ENCODE results near the gene MUCL3.
"Not testable (repeated sequence)": the region's sequence is repeated elsewhere in the genome, so short reads cannot be mapped to it uniquely, and the experiment has no call there.

Gene MUCL3

GRCh38 chr6:30965140-30965601 lies 24.4 kb downstream of the MUCL3 start:
- H3K4me3 ChIP-seq (ENCODE audit: low read depth, low read length): no peak overlapping the region
- H3K27me3 ChIP-seq (ENCODE audit: control insufficient read depth, insufficient read depth, low read length): no peaks in the 10 kb centered on the region
- H3K9me3 ChIP-seq (ENCODE audit: control insufficient read depth, insufficient read depth, low read depth, low read length): no peaks in the 10 kb centered on the region
- H3K9ac ChIP-seq (ENCODE audit: low read length): no peak overlapping the region
- no peaks in the 10 kb centered on the region for H3K36me3 ChIP-seq (ENCODE audit: control insufficient read depth, insufficient read depth, low read length)
- H3K27ac ChIP-seq (ENCODE audit: low read depth, low read length): no peak overlapping the region
- H3K4me1 ChIP-seq (ENCODE audit: control insufficient read depth, insufficient read depth, low read length): no peaks in the 10 kb centered on the region

- Histone ChIP-seq H3K4me3 (ENCODE audit: low read depth, low read length) (no peak overlapping the region), H3K27me3 (ENCODE audit: control insufficient read depth, insufficient read depth, low read length) (no peaks in the 10 kb centered on the region), H3K36me3 (ENCODE audit: control insufficient read depth, insufficient read depth, low read length) (no peaks in the 10 kb centered on the region), H3K4me1 (ENCODE audit: control insufficient read depth, insufficient read depth, low read length) (no peaks in the 10 kb centered on the region), H3K27ac (ENCODE audit: low read depth, low read length) (no peak overlapping the region), H3K9me3 (ENCODE audit: control insufficient read depth, insufficient read depth, low read depth, low read length) (no peaks in the 10 kb centered on the region), H3K9ac (ENCODE audit: low read length) (no peak overlapping the region)
These were observed 25.4 kb downstream of the MUCL3 start for GRCh38 chr6:30966154-30966553.

GRCh38 chr6:30969171-30969570 lies 28.4 kb downstream of the MUCL3 start:
- not testable (repeated sequence) for H3K27me3 ChIP-seq (ENCODE audit: control insufficient read depth, insufficient read depth, low read length); H3K27ac ChIP-seq (ENCODE audit: low read depth, low read length); H3K9me3 ChIP-seq (ENCODE audit: control insufficient read depth, insufficient read depth, low read depth, low read length); H3K4me3 ChIP-seq (ENCODE audit: low read depth, low read length); H3K4me1 ChIP-seq (ENCODE audit: control insufficient read depth, insufficient read depth, low read length); H3K36me3 ChIP-seq (ENCODE audit: control insufficient read depth, insufficient read depth, low read length); H3K9ac ChIP-seq (ENCODE audit: low read length)

GRCh38 chr6:30970946-30971345 lies 30.2 kb downstream of the MUCL3 start:
- H3K27me3 ChIP-seq (ENCODE audit: control insufficient read depth, insufficient read depth, low read length): no peaks in the 10 kb centered on the region
- no peak overlapping the region for H3K4me3 ChIP-seq (ENCODE audit: low read depth, low read length)
- H3K9me3 ChIP-seq (ENCODE audit: control insufficient read depth, insufficient read depth, low read depth, low read length): no peaks in the 10 kb centered on the region
- no peaks in the 10 kb centered on the region for H3K36me3 ChIP-seq (ENCODE audit: control insufficient read depth, insufficient read depth, low read length)
- no peak overlapping the region for H3K9ac ChIP-seq (ENCODE audit: low read length)
- H3K27ac ChIP-seq (ENCODE audit: low read depth, low read length): no peak overlapping the region
- H3K4me1 ChIP-seq (ENCODE audit: control insufficient read depth, insufficient read depth, low read length): no peaks in the 10 kb centered on the region

- no peaks in the 10 kb centered on the region for H3K36me3 ChIP-seq (ENCODE audit: control insufficient read depth, insufficient read depth, low read length)
- no peak overlapping the region for H3K4me3 ChIP-seq (ENCODE audit: low read depth, low read length)
- 0 out of 2 replicates have a peak, but pooled peaks cover 4% of the 10 kb centered on the region for H3K4me1 ChIP-seq (ENCODE audit: control insufficient read depth, insufficient read depth, low read length)
- H3K27me3 ChIP-seq (ENCODE audit: control insufficient read depth, insufficient read depth, low read length): no peaks in the 10 kb centered on the region
- no peak overlapping the region for H3K27ac ChIP-seq (ENCODE audit: low read depth, low read length)
- H3K9ac ChIP-seq (ENCODE audit: low read length): no peak overlapping the region
- H3K9me3 ChIP-seq (ENCODE audit: control insufficient read depth, insufficient read depth, low read depth, low read length): no peaks in the 10 kb centered on the region
These were observed 32.0 kb downstream of the MUCL3 start for GRCh38 chr6:30972816-30973215.

GRCh38 chr6:30974490-30975252 lies 33.9 kb downstream of the MUCL3 start:
- H3K27me3 ChIP-seq (ENCODE audit: control insufficient read depth, insufficient read depth, low read length): no peaks in the 10 kb centered on the region
- no peaks in the 10 kb centered on the region for H3K9me3 ChIP-seq (ENCODE audit: control insufficient read depth, insufficient read depth, low read depth, low read length)
- no peak overlapping the region for H3K27ac ChIP-seq (ENCODE audit: low read depth, low read length)
- no peaks in the 10 kb centered on the region for H3K36me3 ChIP-seq (ENCODE audit: control insufficient read depth, insufficient read depth, low read length)
- H3K4me1 ChIP-seq (ENCODE audit: control insufficient read depth, insufficient read depth, low read length): 0 out of 2 replicates have a peak, but pooled peaks cover 4% of the 10 kb centered on the region
- no peak overlapping the region for H3K4me3 ChIP-seq (ENCODE audit: low read depth, low read length)
- H3K9ac ChIP-seq (ENCODE audit: low read length): no peak overlapping the region

GRCh38 chr6:30979141-30979540 lies 38.4 kb downstream of the MUCL3 start:
- Histone ChIP-seq H3K36me3 (ENCODE audit: control insufficient read depth, insufficient read depth, low read length) (no peaks in the 10 kb centered on the region), H3K9ac (ENCODE audit: low read length) (no peak overlapping the region), H3K4me3 (ENCODE audit: low read depth, low read length) (no peak overlapping the region), H3K27me3 (ENCODE audit: control insufficient read depth, insufficient read depth, low read length) (no peaks in the 10 kb centered on the region), H3K4me1 (ENCODE audit: control insufficient read depth, insufficient read depth, low read length) (peaks cover 14% of the 10 kb centered on the region; the same call in 1 of the 2 replicates), H3K9me3 (ENCODE audit: control insufficient read depth, insufficient read depth, low read depth, low read length) (no peaks in the 10 kb centered on the region), H3K27ac (ENCODE audit: low read depth, low read length) (no peak overlapping the region)

GRCh38 chr6:30979690-30980089 lies 38.9 kb downstream of the MUCL3 start:
- Histone ChIP-seq H3K27me3 (ENCODE audit: control insufficient read depth, insufficient read depth, low read length) (no peaks in the 10 kb centered on the region), H3K27ac (ENCODE audit: low read depth, low read length) (no peak overlapping the region), H3K4me1 (ENCODE audit: control insufficient read depth, insufficient read depth, low read length) (peaks cover 14% of the 10 kb centered on the region; the same call in 1 of the 2 replicates), H3K9ac (ENCODE audit: low read length) (no peak overlapping the region), H3K9me3 (ENCODE audit: control insufficient read depth, insufficient read depth, low read depth, low read length) (no peaks in the 10 kb centered on the region), H3K36me3 (ENCODE audit: control insufficient read depth, insufficient read depth, low read length) (no peaks in the 10 kb centered on the region), H3K4me3 (ENCODE audit: low read depth, low read length) (no peak overlapping the region)

- no peaks in the 10 kb centered on the region for H3K36me3 ChIP-seq (ENCODE audit: control insufficient read depth, insufficient read depth, low read length)
- no peak overlapping the region for H3K27ac ChIP-seq (ENCODE audit: low read depth, low read length)
- no peaks in the 10 kb centered on the region for H3K27me3 ChIP-seq (ENCODE audit: control insufficient read depth, insufficient read depth, low read length)
- H3K9ac ChIP-seq (ENCODE audit: low read length): no peak overlapping the region
- H3K4me3 ChIP-seq (ENCODE audit: low read depth, low read length): peak overlapping the region; percentile 41
- H3K9me3 ChIP-seq (ENCODE audit: control insufficient read depth, insufficient read depth, low read depth, low read length): no peaks in the 10 kb centered on the region
- H3K4me1 ChIP-seq (ENCODE audit: control insufficient read depth, insufficient read depth, low read length): peaks cover 10% of the 10 kb centered on the region; the same call in 1 of the 2 replicates
These were observed 41.4 kb downstream of the MUCL3 start for GRCh38 chr6:30981942-30982772.

- H3K27me3 ChIP-seq (ENCODE audit: control insufficient read depth, insufficient read depth, low read length): no peaks in the 10 kb centered on the region
- H3K27ac ChIP-seq (ENCODE audit: low read depth, low read length): no peak within 1 kb of the TSS
- no peaks in the 10 kb centered on the region for H3K36me3 ChIP-seq (ENCODE audit: control insufficient read depth, insufficient read depth, low read length)
- H3K9me3 ChIP-seq (ENCODE audit: control insufficient read depth, insufficient read depth, low read depth, low read length): no peaks in the 10 kb centered on the region
- H3K9ac ChIP-seq (ENCODE audit: low read length): no peak within 1 kb of the TSS
- no peak within 1 kb of the TSS for H3K4me3 ChIP-seq (ENCODE audit: low read depth, low read length)
- peaks cover 10% of the 10 kb centered on the region; the same call in 1 of the 2 replicates for H3K4me1 ChIP-seq (ENCODE audit: control insufficient read depth, insufficient read depth, low read length)
These were observed 42.7 kb downstream of the MUCL3 start, which contains the start of gene MUC21 for GRCh38 chr6:30983439-30983838. TSS of gene MUC21 (plus strand) at chr6:30983718. CDS start at chr6:30983959, 241 bp downstream.

GRCh38 chr6:30985490-30985889 lies 44.7 kb downstream of the MUCL3 start:
- no peak overlapping the region for H3K9ac ChIP-seq (ENCODE audit: low read length)
- no peaks in the 10 kb centered on the region for H3K9me3 ChIP-seq (ENCODE audit: control insufficient read depth, insufficient read depth, low read depth, low read length)
- no peaks in the 10 kb centered on the region for H3K36me3 ChIP-seq (ENCODE audit: control insufficient read depth, insufficient read depth, low read length)
- H3K27ac ChIP-seq (ENCODE audit: low read depth, low read length): no peak overlapping the region
- no peaks in the 10 kb centered on the region for H3K27me3 ChIP-seq (ENCODE audit: control insufficient read depth, insufficient read depth, low read length)
- peaks cover 12% of the 10 kb centered on the region; the same call in 1 of the 2 replicates for H3K4me1 ChIP-seq (ENCODE audit: control insufficient read depth, insufficient read depth, low read length)
- no peak overlapping the region for H3K4me3 ChIP-seq (ENCODE audit: low read depth, low read length)

Measured in HUES6 (cell line).